Ishikawa (cell line): Measurements from ENCODE around the gene ANXA2.

ENCODE experiments used
- CREB1 ChIP-seq: IDR thresholded peaks from 2 replicates; pipeline ENCODE4 v1.6.1; 2012; ENCODE audit warnings: low read depth
- EP300 ChIP-seq: IDR thresholded peaks from 2 replicates; pipeline ENCODE4 v1.6.1; 2012; ENCODE audit warnings: borderline replicate concordance
- FOXM1 ChIP-seq: IDR thresholded peaks from 2 replicates; pipeline ENCODE4 v1.6.1; 2012; ENCODE audit warnings: low read depth, borderline replicate concordance
- NFIC ChIP-seq: IDR thresholded peaks from 2 replicates; pipeline ENCODE4 v1.6.1; 2012
- RAD21 ChIP-seq: IDR thresholded peaks from 2 replicates; pipeline ENCODE4 v1.6.1; 2012; ENCODE audit warnings: low read depth
- REST ChIP-seq: IDR thresholded peaks from 2 replicates; pipeline ENCODE4 v1.6.1; 2012; ENCODE audit warnings: low read depth, mild to moderate bottlenecking
- TCF12 ChIP-seq: IDR thresholded peaks from 2 replicates; pipeline ENCODE4 v1.6.1; 2012; ENCODE audit warnings: low read depth
- USF1 ChIP-seq: IDR thresholded peaks from 2 replicates; pipeline ENCODE4 v1.6.1; 2012
- YY1 ChIP-seq: IDR thresholded peaks from 2 replicates; pipeline ENCODE4 v1.6.1; 2012; ENCODE audit warnings: low read depth
- ZBTB7A ChIP-seq: IDR thresholded peaks from 2 replicates; pipeline ENCODE4 v1.6.1; 2012; ENCODE audit warnings: low read depth

- TF ChIP-seq YY1: no peak
- TF ChIP-seq EP300: no peak
- TF ChIP-seq TCF12: no peak
- TF ChIP-seq NFIC: no peak
- no peak for TF ChIP-seq USF1
- TF ChIP-seq CREB1: no peak
- no peak for TF ChIP-seq ZBTB7A
- TF ChIP-seq FOXM1: no peak
- no peak for TF ChIP-seq RAD21
- no peak for TF ChIP-seq REST
Observed at GRCh38 chr15:60423537-60423936, 25.8 kb upstream of the ANXA2 start.
